K562 (cell line): ENCODE results near the gene NACC1. TPM values are rescaled to one million over a fixed set of nuclear protein-coding genes. Genes with fewer than 3 reads are reported as not detected.

Experiments
- BCLAF1 ChIP-seq, 2 experiments: fragments of 450-650 bp in 1 of 2; IDR thresholded peaks; 2 replicates each; pipeline ENCODE4 v1.6.1; 2011 to 2017; ENCODE audit warnings: low read depth in 2 of 2, antibody characterized with exemption in 1 of 2, borderline replicate concordance in 1 of 2, low read length in 1 of 2, mild to moderate bottlenecking in 1 of 2, mixed read lengths in 1 of 2; ENCODE audit not compliant: control insufficient read depth in 1 of 2
- CBX3 ChIP-seq, 2 experiments: IDR thresholded peaks; 1 replicate in 1 of 2; 2 replicates in 1 of 2; pipeline ENCODE4 v1.6.1; 2012; ENCODE audit warnings: inconsistent platforms in 2 of 2, low read length in 2 of 2, borderline replicate concordance in 1 of 2, control low read depth in 1 of 2
- CLOCK ChIP-seq: fragments of 250-450 bp; sonication (Bioruptor Pico); IDR thresholded peaks from 2 replicates; pipeline ENCODE4 v1.4.0; 2020; ENCODE audit warnings: mild to moderate bottlenecking, moderate library complexity, borderline replicate concordance
- FOSL1 ChIP-seq: fragments of 200-800 bp; sonication (Bioruptor generic); conservative IDR thresholded peaks from 2 replicates; pipeline ENCODE4 v1.6.1; 2016; ENCODE audit warnings: missing genetic modification characterization, missing compliant biosample characterization
- FOXJ3 ChIP-seq: sonication (generic); formaldehyde crosslinking; IDR thresholded peaks from 2 replicates; pipeline ENCODE4 v1.4.0; 2020; ENCODE audit warnings: mild to moderate bottlenecking, missing genetic modification reagents
- GABPA ChIP-seq: fragments of 200-800 bp; sonication (Bioruptor generic); conservative IDR thresholded peaks from 2 replicates; pipeline ENCODE4 v1.6.1; 2016; ENCODE audit warnings: low read depth, missing genetic modification characterization, missing compliant biosample characterization
- GTF2E2 ChIP-seq: fragments of 200-800 bp; sonication (Bioruptor generic); IDR thresholded peaks from 2 replicates; pipeline ENCODE4 v1.6.1; 2016; ENCODE audit warnings: missing genetic modification characterization, missing compliant biosample characterization
- HDGF ChIP-seq: fragments of 450-650 bp; IDR thresholded peaks from 2 replicates; pipeline ENCODE4 v1.6.1; 2016
- MAFF ChIP-seq: IDR thresholded peaks from 2 replicates; pipeline ENCODE4 v1.6.1; 2012; ENCODE audit warnings: low read length, improper control_type of control experiment
- MAFG ChIP-seq: fragments of 450-650 bp; conservative IDR thresholded peaks from 2 replicates; pipeline ENCODE4 v1.6.1; 2016; ENCODE audit warnings: missing genetic modification characterization, missing compliant biosample characterization
- MIER1 ChIP-seq: fragments of 450-650 bp; IDR thresholded peaks from 2 replicates; pipeline ENCODE4 v1.6.1; 2016; ENCODE audit warnings: antibody characterized with exemption, mild to moderate bottlenecking, low read depth
- SAFB ChIP-seq: fragments of 200-400 bp; formaldehyde crosslinking; IDR thresholded peaks from 2 replicates; pipeline ENCODE4 v1.6.1; 2017; ENCODE audit warnings: low read depth, low read length, borderline replicate concordance
- SMAD2 ChIP-seq: fragments of 150-350 bp; IDR thresholded peaks from 2 replicates; pipeline ENCODE4 v1.6.1; 2014; ENCODE audit warnings: low read depth, mild to moderate bottlenecking, low read length
- TAL1 ChIP-seq: fragments of 450-650 bp; IDR thresholded peaks from 2 replicates; pipeline ENCODE4 v1.6.1; 2016; ENCODE audit warnings: mild to moderate bottlenecking
- TRIM24 ChIP-seq, 2 experiments: fragments of 450-650 bp; IDR thresholded peaks; 2 replicates each; pipeline ENCODE4 v1.6.1; 2016
- ZBTB5 ChIP-seq: fragments of 450-650 bp; IDR thresholded peaks from 2 replicates; pipeline ENCODE4 v1.6.1; 2017; ENCODE audit warnings: antibody characterized with exemption
- ZFP91 ChIP-seq: sonication (generic); formaldehyde crosslinking; IDR thresholded peaks from 2 replicates; pipeline ENCODE4 v1.8.0; 2022; ENCODE audit warnings: mild to moderate bottlenecking, missing genetic modification reagents
- ZNF324 ChIP-seq: fragments of 250-450 bp; sonication (Bioruptor Pico); IDR thresholded peaks from 2 replicates; pipeline ENCODE4 v1.4.0; 2020; ENCODE audit warnings: mild to moderate bottlenecking
- polyA plus RNA-seq, 8 experiments: library from polyadenylated mRNA; depleted of rRNA in 4 of 8; stranded (reverse) in 5 of 8; unstranded in 3 of 8; fragments of >200 nt; fragmentation: Nextera tagmentation in 2 of 8; fragmentation: Illumina TruSeq in 1 of 8; extraction: Ambion mirVana in 2 of 8; extraction: Trizol in 1 of 8; gene quantifications; 2 replicates each; pipeline versions ENCODE4 v1.2.1 to v1.2.3, GENCODE V29; 2011 to 2014; ENCODE audit warnings: inconsistent platforms in 1 of 8, missing spikeins in 1 of 8
- total RNA-seq, 7 experiments: library from RNA; depleted of rRNA in 6 of 7; stranded (reverse); fragments of >200 nt in 6 of 7; fragmentation: Illumina TruSeq in 2 of 7; extraction: Trizol in 2 of 7; gene quantifications; 2 replicates each; pipeline versions ENCODE4 v1.2.1 to v1.2.3, GENCODE V29; 2011 to 2021; ENCODE audit warnings: low replicate concordance in 1 of 7

NACC1 gene
- total and polyA plus RNA-seq, 9 of the 15 experiments (the other 6 are each of a cell fraction or from before 2014, with no cell fraction given) = 0.04 to 96.6 (median 25.8) TPM

GRCh38 chr19:13102666-13103580 is 15.1 kb upstream of the NACC1 start, which contains the start of gene LYL1 (continued):
- TF ChIP-seq CLOCK (CRISPR knock-in tag) = no peak; the same call in 1 of the 2 replicates
- peak; percentile 89 for TF ChIP-seq GABPA (tag)
- TF ChIP-seq SAFB = peak; percentile 64
- no peak for TF ChIP-seq ZNF324 (CRISPR knock-in tag)
- peak; percentile 54 to 79; a peak in 3 of 4 replicates for TF ChIP-seq TRIM24 (IDR thresholded peaks at IDR 0.05)
- TF ChIP-seq ZBTB5 = no peak
- no peak for TF ChIP-seq FOXJ3 (CRISPR knock-in tag)
- no peak for TF ChIP-seq MIER1
- peak; percentile 100 for TF ChIP-seq TAL1
- peak; percentile 92 for TF ChIP-seq GTF2E2 (tag)
- TF ChIP-seq FOSL1 (tag) = peak; percentile 73
- no peak for TF ChIP-seq MAFG (tag)
- no peak for TF ChIP-seq SMAD2
- TF ChIP-seq BCLAF1 (IDR thresholded peaks at IDR 0.05; ENCODE audit: borderline replicate concordance in 1 of 2, control insufficient read depth in 1 of 2, low read depth in 2 of 2, low read length in 1 of 2) = 0 out of 4 replicates have a peak, but pooled peaks of 1 of the 2 experiments have one; percentile 69
- no peak for TF ChIP-seq ZFP91 (CRISPR knock-in tag)
- peak in 1 of 2 experiments; percentile 42; a peak in 1 of 3 replicates for TF ChIP-seq CBX3 (IDR thresholded peaks at IDR 0.05; ENCODE audit: borderline replicate concordance in 1 of 2, low read length in 2 of 2)
- TF ChIP-seq HDGF = peak; percentile 92; the same call in 1 of the 2 replicates
- no peak for TF ChIP-seq MAFF
